ACHN (cell line): ENCODE results near the gene CTNNA1.

Experiments used
- DNase-seq: peaks from one replicate; pipeline ENCODE4 v3.0.0-alpha.2; 2015
- in situ Hi-C: cut with HindIII; loops from 2 replicates; pipeline ENCODE4 v1.10.0; 2017; ENCODE audit warnings: low sequenced_read_pairs, low pct_ligation_motif_present, low pct_unique_long_range_greater_than_20kb

Gene CTNNA1

GRCh38 chr5:138873466-138874221, 120.4 kb downstream of the CTNNA1 start:
- in situ Hi-C loops, result no loop called here
- no peak for DNase-seq

GRCh38 chr5:138874241-138874640, 121.0 kb downstream of the CTNNA1 start:
- DNase-seq, result no peak
- in situ Hi-C loops, result no loop called here

DNA sequence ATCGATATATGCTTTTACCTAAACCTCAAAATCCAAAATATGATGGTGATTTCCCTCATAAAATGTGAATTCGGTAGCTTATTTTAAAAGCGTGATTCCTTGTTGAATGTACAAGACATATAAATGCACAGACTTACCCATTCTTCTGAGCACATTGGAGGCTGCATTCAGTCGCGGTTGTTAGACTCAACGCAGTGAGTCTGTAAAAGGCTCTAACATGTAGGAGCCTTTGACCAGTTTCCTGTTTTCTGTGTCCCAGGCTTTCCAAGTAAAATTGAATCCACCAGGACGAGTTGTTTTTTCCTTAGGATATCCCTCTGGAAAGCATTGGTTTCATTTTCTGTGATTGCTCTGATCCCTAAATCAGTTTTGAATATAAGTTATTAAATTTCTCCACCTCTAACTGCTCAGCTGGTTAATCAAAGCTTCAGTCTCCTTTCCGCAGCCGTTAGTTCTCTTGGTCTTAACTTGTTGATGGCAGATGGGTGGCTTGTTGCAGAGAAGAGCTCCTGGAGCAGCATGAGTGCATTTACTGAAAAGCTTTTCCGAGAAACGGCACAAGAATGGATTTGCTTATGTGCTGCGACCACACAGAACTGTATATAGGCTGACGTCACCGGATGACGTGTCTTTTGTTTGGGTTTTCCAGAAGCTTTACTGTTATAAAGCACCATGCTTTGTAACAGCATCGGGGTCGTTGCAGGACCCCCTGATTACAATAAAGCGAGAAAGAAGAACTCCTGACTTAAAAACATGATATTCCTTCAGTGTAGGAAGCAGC, 121.7 kb downstream of the CTNNA1 start, which contains the start of gene LRRTM2:
LRRTM2 (minus strand) TSS at position 565 of the 781 bp plus-strand sequence; CDS start at position 141, 424 bp downstream.
- in situ Hi-C loops, result no loop called here
- DNase-seq, result peak; percentile 33

DNA sequence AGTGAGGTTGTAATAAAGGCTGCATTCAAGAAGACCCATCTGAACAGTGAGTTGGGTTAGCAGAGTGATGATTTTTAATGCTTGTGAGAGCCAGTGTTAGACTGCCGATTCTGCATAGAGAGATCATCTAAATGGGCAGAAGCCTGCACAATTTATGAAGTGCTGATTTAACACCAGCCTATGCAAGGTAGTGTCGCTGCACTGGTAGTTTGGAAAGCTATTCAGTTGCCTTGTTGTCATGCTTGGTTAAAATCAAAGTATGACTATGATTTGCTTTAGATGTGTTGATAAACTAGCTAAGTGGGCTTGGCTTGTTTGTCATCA, 122.3 kb downstream of the CTNNA1 start:
- in situ Hi-C loops, result no loop called here
- DNase-seq, result no peak

GRCh38 chr5:138875946-138876345, 122.7 kb downstream of the CTNNA1 start:
- DNase-seq, result no peak
- in situ Hi-C loops, result no loop called here

- no peak for DNase-seq
- in situ Hi-C loops, result no loop called here
Measured at GRCh38 chr5:138876811-138877210, 123.6 kb downstream of the CTNNA1 start.

DNA sequence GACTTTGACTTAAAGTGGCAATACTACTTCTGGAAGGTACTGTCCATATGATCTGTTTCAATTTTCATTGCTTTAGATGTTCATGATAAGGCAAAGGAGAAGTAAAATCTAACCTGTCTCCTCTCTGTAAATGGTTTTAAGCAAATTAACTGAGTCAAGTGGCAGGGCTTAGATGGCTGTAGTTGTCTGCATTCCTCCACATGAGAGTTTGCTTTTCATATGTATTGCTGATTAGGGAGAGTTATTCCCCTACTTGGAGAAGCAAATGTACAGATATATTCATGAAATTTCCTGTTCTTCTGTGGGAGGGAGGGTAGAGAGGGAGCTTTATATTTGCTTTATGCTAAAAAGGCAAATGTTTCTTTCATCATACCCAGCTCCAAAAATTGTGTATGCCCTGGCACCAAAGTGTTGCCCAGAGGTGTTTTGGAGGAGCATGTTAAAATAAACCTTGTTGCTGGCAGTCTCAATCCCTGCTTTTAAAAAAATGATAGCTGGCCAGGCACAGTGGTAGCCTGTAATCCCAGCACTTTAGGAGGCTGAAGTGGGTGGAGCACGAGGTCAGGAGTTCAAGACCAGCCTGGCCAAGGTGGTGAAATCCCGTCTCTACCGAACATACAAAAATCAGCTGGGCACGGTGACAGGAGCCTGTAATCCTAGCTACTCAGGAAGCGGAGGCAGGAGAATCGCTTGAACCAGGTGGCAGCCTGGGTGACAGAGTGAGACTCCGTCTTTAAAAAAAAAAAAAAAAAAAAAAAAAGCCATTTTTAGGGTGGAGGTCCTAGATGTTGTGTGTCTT, 125.4 kb downstream of the CTNNA1 start:
- in situ Hi-C loops, result no loop called here

GRCh38 chr5:138883211-138883610, 130.0 kb downstream of the CTNNA1 start:
- in situ Hi-C loops, result no loop called here
- no peak for DNase-seq

More for the DNA sequence above, 125.4 kb downstream of the CTNNA1 start:
- DNase-seq, result no peak

DNA sequence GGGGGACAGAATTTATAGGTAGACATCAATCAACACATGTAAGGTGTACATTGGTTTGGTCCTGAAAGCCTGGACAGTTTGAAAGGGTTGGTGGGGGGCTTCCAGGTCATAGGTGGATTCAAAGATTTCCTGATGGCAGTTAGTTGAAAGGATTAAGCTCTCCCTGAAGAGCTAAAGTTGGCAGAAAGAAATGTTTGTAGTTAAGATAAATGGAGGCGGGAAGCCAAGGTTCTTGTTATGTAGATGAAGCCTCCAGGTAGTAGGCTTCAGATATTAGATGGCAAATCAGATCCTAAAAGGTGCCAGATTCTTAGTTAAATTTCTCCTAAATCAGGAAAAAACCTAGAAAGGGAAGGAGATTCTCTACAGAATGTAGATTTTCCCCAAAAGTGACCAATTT, 130.9 kb downstream of the CTNNA1 start:
- in situ Hi-C loops, result no loop called here
- DNase-seq, result no peak

- no peak for DNase-seq
- in situ Hi-C loops, result no loop called here
Measured at GRCh38 chr5:138884554-138884953, 131.3 kb downstream of the CTNNA1 start.

GRCh38 chr5:138889994-138890393, 136.8 kb downstream of the CTNNA1 start:
- in situ Hi-C loops, result no loop called here
- DNase-seq, result no peak

- in situ Hi-C loops, result no loop called here
- DNase-seq, result no peak
Measured at GRCh38 chr5:138890644-138891043, 137.4 kb downstream of the CTNNA1 start.

- in situ Hi-C loops, result no loop called here
Measured at GRCh38 chr5:138895918-138896317, 142.7 kb downstream of the CTNNA1 start.

GRCh38 chr5:138898299-138898698, 145.1 kb downstream of the CTNNA1 start:
- in situ Hi-C loops, result no loop called here
- DNase-seq, result no peak

More at GRCh38 chr5:138895918-138896317, 142.7 kb downstream of the CTNNA1 start:
- no peak for DNase-seq

- no peak for DNase-seq
- in situ Hi-C loops, result no loop called here
Measured at GRCh38 chr5:138898742-138899141, 145.5 kb downstream of the CTNNA1 start.

- peak; percentile 9 for DNase-seq
- in situ Hi-C loops, result no loop called here
Measured at GRCh38 chr5:138900281-138900965, 147.2 kb downstream of the CTNNA1 start.

GRCh38 chr5:138901716-138902115, 148.5 kb downstream of the CTNNA1 start:
- in situ Hi-C loops, result no loop called here
- no peak for DNase-seq

GRCh38 chr5:138903130-138903775, 150.0 kb downstream of the CTNNA1 start:
- no peak for DNase-seq
- in situ Hi-C loops, result no loop called here
